ENCODE results near the gene CD320.

DNA sequence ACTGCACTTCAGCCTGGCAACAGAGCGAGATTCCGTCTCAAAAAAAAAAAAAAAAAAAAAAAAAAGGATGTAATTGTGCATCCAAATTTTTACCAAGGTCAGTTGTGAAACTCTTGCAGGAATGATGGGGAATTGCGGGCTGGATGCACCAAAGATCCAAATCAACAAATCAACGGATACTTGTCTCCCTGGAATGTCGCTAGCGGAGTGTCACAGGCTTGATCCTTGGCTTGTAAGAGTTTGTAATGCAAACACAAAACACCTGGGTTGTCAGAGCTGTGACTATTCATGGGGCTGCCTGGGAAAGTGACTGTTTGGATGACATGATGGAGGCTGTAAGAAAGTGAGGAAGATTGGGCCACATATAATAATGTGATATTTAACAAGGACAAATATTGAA, 30.7 kb upstream of the CD320 start:
- TF ChIP-seq EP300 (IDR thresholded peaks at IDR 0.05), result no peak
- TF ChIP-seq, protein P1, sequence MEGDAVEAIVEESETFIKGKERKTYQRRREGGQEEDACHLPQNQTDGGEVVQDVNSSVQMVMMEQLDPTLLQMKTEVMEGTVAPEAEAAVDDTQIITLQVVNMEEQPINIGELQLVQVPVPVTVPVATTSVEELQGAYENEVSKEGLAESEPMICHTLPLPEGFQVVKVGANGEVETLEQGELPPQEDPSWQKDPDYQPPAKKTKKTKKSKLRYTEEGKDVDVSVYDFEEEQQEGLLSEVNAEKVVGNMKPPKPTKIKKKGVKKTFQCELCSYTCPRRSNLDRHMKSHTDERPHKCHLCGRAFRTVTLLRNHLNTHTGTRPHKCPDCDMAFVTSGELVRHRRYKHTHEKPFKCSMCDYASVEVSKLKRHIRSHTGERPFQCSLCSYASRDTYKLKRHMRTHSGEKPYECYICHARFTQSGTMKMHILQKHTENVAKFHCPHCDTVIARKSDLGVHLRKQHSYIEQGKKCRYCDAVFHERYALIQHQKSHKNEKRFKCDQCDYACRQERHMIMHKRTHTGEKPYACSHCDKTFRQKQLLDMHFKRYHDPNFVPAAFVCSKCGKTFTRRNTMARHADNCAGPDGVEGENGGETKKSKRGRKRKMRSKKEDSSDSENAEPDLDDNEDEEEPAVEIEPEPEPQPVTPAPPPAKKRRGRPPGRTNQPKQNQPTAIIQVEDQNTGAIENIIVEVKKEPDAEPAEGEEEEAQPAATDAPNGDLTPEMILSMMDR (IDR thresholded peaks at IDR 0.05), result no peak

Measured in sigmoid colon (tissue), 4 donors.